Central memory CD4-positive, alpha-beta T cell (primary cell): ENCODE results near the gene RBM17.
"Not testable (repeated sequence)": the region's sequence is repeated elsewhere in the genome, so short reads cannot be mapped to it uniquely, and the experiment has no call there.

Source experiments
- DNase-seq: peaks from one replicate; pipeline ENCODE4 v3.0.0; 2022

Gene RBM17

DNA sequence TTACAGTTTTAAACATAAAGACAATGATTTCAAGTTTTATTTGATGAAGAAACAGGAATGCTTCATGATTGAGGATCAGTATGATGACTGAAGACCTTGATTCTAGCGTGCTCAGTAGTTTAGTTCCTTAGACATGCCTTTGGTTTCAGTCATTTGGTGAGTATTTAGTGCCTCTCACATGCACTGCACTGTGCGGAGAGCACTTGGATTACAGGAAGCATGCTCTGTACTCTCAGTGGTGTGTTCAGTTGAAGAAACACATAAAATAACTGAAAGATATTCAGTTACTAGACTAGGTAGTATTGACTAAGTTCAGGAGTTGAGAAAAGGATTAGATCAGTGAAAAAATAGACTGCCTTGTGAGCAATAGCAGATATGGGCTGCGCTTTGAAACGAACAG is 25.5 kb downstream of the RBM17 start:
- DNase-seq = no peak

DNA sequence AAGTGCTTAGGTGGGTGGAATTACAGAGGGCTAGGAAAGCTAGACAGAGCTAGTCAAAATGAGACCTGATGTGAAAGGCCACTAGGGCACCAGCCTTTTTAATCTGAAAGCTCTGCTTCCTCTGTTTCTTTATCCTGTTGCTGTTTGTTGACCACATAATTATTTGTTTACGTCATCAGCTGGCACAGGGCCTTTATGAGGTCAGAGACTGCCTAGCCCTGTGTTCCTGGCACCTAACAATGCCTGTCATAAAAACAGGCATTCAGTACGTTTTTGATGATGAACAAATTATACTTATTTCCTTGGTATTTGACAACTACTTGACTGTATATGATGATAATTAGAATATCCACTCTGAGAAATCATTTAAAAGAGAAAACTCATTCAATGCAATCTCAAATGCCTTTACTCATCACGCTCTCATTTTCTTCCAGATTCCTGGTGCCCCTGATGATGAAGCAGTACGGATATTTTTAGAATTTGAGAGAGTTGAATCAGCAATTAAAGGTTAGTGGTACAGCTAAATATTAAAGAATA is 26.0 kb downstream of the RBM17 start:
- DNase-seq = no peak

DNA sequence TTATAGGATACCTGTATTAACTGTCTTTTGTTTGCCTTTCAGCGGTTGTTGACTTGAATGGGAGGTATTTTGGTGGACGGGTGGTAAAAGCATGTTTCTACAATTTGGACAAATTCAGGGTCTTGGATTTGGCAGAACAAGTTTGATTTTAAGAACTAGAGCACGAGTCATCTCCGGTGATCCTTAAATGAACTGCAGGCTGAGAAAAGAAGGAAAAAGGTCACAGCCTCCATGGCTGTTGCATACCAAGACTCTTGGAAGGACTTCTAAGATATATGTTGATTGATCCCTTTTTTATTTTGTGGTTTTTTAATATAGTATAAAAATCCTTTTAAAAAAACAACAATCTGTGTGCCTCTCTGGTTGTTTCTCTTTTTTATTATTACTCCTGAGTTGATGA is 26.6 kb downstream of the RBM17 start:
- no peak for DNase-seq

DNA sequence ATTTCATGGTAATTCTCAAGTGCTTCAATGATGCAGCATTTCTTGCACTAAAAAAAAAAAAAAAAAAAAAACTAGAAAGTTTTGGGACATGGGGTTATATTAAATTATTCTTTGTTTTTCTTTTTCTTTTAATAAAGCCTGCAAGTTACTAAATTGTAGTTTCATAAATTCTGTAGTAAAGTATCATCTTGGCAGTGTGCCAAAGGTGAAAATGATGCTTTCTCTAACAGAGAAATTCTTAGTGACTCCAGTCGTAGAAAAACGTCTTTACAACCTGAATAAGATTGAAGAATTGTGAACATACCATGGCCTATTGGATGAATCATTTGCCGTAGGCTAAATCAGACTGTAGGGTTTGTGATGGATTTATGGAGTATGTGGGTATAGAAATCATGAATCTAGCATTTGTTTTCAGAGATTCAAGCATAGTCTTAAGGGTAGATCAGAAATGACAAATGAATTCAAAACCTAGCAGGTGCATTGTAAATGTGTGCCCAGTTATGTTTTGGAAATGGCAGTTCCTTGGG is 27.1 kb downstream of the RBM17 start:
- DNase-seq = no peak

DNA sequence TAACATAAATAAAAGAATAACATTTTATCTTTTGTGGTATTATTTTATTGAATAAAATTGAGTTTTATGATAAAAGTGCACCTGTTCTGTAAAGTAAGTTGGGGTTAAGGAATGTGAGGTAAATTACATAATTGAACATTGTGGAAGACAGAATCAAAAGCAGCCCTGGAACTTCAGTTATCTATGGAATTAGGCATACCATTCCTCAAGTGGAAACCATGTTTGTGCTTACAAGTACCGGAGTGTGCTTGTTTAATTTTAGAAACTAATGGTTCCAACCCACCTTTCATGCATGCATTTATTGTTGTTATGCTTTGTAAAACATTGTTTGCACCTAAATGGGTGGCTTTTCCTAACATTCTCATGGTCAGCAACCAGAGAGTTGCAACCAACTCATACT is 28.0 kb downstream of the RBM17 start:
- no peak for DNase-seq

DNA sequence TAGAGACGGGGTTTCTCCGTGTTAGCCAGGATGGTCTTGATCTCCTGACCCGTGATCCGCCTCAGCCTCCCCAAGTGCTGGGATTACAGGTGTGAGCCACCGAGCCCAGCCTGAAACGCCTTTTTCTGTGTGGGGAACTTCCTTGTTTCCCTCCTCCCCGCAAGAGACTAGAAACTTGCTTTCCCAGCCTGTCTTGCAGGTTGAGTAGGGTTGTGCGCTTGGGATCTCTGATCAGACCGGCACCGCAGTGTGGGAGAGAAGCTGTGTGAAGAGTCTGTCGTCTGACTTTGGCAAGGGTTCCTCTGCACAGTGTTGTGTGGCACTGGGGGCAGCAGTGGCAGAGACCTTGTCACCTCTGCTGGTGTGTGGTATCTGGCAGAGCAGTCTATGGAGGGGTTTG is 28.9 kb downstream of the RBM17 start:
- no peak for DNase-seq

DNA sequence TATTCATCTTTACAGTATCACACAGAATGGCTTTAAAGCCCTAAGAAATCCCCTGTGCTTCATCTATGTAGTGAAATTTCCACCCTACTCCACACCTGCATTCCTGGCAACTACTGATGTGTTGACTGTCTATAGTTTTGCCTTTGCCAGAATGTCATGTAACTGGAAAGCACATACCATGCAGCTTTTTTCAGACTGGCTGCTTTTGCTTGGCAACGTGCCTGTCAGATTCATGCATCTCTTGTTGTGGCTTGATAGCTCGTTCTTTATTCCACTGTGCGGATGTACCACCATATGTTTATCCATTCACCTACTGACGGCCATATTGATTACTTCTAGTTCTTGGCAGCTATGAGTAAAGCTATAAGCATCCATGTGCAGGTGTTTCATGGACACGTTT is 30.6 kb downstream of the RBM17 start:
- DNase-seq = no peak

DNA sequence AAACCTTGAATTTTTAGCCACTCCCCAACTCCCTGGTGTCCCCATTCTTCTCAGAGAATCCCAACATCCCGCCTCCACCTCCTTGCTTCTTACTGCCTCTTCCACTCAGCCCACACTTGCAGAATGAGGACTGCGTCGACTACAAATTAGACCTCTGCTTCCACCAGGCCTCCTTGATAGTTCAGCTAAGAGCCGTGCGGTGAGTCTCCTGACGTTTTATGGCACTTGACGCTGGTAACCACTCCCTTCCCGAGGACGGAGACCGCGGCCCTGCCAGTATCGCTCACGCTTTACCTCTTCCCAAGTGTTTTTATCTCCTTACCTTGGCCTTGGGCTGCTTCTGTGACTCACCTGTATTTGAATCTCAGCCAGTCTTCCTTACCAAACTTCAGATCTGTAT is 31.1 kb downstream of the RBM17 start:
- DNase-seq = no peak

DNA sequence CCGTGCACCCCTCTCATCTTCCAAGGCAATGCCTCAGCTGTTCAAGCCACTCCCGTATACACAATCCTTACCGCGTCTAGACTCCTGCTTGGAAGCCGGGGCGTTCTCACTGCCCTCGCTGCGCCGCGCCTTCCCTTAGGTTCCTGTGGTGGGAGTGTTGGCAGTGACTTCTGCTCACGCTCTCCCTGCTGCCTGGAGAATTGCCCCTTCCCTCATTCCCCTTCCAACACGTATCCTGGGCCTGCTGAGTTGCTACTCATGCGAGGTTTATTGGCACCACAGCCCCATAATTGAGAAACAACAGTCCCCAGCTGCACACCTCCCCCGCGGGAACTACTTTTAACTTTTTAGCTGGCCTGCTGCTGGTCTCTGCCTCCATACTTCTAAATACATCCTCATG is 31.9 kb downstream of the RBM17 start:
- DNase-seq = no peak

DNA sequence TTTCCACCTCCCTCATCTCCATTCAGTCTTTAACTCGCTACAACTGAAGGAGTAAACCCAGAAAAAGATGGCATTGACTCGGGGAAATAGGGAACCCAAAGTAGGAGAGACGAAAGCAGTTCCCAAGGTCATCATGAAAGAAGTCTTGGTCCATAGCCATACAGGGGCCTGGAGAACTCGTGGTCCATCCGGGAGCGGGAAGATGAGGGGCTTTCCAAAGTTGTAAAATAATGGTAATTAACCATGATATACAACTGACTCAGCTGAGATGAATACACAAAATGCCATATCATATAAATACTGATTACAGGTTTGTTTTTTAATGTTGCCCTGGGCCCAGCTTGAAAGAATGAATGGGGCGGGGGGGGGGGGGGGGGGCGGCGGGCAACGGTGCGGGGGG is 32.3 kb downstream of the RBM17 start:
- DNase-seq = no peak

DNA sequence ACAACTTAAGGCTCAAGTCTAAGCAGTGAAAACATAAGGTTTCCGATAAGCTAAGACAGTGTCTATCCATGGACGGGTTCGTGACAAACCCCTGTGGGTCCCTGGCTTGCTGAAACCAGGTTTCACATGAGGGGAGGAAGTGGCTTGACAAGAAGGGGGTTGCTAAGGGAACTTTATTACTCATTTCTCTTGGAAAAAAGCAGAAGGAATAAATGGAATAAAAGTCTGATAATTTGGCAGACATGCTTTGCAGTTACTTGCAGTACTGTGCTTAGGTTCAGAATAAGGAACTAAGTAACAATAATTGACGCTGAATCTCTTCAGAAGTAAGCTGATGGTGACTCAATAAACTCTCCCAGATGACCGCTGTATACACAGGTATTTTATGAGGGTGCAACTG is 34.7 kb downstream of the RBM17 start:
- no peak for DNase-seq

DNA sequence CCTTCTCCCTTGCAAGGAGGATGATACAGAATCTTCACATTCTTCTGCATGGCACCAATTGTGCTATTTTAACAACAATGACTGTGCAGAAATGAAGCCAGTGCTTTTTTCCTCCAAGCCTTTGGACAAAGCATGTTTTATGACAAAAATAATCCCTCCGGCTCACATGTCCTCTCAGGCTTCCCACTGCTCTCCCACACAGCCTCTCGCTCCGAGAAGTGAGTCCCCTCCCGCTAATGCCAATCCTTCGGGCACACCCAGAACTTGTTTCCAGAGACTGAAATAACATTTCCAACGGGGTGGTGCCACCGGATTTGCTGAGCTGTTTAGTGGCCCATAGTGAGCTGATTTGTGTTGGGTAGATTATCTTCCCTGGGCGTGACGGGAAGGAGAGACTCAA is 35.8 kb downstream of the RBM17 start:
- no peak for DNase-seq

DNA sequence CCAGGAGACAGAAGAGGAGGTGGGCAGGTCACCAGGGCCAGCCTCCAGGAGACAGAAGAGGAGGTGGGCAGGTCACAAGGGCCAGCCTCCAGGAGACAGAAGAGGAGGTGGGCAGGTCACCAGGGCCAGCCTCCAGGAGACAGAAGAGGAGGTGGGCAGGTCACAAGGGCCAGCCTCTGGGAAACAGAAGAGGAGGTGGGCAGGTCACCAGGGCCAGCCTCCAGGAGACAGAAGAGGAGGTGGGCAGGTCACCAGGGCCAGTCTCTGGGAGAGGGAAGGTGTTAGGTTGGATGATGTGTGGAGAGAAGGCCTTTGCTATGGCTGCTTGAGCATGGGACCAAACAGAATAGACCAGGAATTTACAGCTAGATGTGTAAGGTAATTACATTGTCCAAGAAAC is 38.6 kb downstream of the RBM17 start:
- DNase-seq = not testable (repeated sequence)

DNA sequence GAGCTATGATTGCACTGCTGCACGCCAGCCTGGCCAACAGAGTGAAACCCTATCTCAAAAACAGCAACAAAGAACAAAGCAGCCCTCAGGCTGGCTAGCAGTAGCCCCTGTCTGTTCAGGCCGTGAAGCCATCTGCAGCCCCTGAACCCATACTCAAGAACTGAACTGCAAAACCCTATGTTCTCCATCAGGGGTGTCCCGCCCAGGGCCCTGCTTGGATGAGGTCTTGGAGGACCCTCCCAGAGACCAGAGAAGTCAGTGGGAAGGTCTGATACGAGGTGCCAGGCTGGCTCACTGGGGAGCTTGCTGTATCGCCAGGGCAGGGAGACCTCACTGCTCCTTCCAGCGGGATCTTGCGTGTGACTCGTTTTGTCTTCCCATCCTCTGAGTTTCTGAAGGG is 39.3 kb downstream of the RBM17 start:
- DNase-seq = no peak

DNA sequence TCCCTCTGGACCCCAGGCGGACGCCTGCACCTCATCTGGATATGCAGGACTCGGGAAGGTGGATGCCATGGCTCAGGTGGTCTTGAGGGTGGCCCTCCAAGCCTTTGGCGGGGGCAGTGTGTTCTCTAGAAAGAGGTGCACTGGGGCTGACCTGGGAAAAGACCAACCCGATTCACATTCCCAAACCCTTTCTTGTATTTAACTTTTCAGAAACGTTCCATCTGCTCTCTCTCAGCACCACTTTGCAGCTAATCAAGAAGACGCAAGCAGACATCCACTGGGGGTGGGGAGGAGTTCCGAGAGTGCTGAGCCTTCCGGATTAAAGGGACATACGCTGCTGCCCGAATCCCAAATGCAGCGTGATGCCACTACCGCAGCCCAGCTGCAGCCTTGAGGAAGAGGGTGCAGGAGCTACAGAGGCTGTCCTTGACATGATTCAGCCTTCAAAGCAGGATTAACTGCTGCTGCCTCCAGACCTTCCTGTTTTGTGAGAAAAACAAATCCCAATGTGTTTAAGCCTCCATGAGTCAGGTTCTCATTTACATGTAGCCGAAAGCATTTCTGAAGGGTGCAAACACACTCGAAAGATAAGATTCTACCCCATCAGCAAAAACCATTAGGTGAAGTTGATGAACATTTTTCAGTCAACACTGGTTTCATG is 39.9 kb downstream of the RBM17 start:
- DNase-seq = no peak

DNA sequence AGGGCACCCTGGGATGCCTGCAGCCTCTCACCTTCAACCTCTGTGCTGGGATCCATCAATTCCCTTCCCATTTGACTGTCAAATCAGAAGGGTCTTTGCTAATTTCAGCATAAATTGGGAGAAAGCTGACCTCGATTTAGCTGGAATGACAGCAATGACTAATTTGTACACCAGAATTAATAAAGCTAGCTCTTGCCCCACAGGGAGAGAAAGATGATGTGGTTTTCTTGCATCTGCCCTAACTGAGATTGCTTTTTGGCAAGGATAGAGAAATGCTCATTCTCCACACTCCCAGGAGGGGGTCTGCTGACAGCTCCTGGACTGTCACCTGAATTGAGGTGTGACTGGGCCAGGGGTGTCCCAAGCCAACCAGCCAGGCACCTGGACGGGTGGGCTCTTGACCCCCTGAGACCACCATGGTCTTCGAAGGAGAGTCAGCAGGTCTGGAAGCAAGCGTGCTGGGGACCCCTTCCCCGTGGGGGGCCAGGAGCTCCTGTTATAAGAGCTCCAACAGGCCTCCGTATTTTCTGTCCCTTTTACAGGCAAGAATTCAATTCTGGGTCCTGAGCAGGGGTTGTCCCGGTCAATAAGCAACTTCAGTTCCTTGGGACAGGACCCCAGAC is 42.1 kb downstream of the RBM17 start:
- DNase-seq = no peak

DNA sequence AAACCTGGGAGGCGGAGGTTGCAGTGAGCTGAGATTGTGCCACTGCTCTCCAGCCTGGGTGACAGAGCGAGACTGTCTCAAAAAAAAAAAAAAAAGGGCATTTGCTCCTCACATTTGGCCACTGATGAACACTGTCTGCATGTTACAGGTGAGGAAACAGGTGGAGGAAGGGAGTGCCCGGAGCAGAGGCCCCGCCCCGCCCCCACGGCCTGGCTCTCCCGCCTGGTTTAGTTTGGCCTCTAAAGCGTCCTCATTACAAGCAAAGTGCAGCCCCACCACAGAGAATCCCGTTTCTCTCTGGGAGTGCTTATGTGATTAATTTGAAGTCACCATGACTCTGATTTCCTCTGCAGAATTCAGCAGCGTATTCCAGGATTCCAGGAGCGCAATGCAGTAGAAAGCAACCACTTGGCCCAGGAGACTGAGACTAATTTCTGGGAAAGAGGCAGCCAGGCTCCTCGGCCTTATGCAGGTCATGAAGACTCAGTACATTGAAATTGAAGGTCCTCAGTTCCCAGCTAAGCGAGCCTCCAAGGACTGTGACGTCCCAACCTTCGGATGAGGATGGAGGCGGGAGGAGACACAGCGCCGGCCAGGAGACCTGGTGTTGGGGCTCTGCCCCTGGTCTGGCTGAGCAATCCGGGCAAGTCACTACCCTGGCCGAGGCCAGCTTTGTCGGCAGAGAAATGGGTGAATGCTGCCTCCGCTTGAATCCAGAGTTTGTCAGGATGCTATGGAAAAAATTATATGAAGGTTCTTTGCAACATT is 44.7 kb downstream of the RBM17 start:
- no peak for DNase-seq

DNA sequence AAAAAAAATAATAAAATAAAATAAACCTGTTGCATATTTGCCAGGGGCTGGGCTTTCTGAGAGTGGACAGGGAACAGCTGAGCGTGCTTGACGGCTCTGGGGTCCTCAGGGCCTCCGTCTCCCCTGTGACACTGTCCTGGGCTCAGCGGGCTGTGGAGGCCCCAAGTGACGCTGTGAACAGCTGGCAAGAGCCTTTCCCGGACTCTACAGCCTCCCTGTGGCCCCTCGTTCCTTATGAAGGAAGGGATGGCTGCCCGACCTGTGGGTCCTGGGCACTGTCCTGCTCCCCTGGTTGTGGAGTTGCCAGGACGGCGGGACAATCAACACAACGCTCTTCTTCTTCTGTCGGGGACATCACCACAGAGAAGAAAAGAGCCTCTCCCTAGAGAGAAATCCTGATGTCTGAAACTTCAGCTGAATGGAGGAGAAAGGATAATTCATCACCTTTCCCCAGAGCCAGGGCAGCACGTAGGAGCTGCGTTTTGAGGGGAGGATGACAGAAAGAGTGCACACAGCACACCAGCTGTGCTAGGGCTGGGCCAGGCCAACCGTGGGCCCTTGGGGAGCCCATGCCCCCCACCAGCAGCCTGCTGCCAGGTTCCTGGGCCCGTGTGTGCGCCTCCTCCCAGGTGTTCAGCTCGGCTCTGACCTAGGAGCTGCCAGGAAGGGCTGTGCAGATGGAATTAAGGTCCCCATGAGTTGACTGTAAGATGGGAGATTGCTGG is 45.4 kb downstream of the RBM17 start:
- DNase-seq = no peak

DNA sequence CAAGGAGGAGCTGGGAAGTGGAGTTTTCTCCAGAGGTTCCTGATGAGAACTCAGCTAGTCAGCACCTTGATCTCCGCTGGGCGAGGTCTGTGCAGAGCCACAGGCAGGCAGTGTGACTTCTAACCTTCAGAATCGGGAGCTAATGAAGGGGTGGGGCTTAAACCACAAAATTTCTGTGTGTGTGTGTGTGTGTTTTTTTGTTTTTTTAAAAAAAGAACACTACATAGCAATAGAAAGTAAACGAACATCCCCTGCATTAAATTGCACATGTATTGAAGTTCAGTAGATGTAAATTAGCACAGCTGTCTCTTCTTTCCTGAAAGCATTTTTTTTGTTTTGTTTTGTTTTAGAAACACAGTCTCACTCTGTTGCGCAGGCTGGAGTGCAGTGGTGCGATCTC is 46.2 kb downstream of the RBM17 start:
- DNase-seq = peak; percentile 64

DNA sequence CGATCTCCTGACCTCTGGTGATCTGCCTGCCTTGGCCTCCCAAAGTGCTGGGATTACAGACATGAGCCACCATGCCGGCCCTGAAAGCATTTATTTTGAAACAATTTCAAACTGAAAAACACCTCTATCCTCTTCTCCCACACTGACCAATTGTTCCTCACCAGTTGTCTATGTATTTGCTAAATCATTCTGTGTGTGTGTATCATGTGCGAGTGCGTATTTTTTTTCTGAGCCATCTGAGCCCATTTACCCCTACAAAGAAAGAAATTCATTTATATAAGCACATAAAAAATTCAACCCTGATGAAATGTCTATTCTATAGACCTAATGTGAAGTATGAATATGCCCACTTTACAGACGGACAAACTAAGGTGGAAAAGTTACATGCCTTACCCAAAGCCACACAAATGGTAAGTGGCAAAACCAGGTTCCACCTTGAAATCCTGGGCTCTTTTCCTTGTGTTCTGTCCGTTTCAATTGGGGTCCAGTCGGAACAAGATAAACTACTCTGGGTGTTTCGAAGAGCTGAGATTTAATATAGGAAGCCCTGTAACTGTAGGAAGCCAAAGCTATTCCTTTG is 46.8 kb downstream of the RBM17 start:
- DNase-seq = no peak

DNA sequence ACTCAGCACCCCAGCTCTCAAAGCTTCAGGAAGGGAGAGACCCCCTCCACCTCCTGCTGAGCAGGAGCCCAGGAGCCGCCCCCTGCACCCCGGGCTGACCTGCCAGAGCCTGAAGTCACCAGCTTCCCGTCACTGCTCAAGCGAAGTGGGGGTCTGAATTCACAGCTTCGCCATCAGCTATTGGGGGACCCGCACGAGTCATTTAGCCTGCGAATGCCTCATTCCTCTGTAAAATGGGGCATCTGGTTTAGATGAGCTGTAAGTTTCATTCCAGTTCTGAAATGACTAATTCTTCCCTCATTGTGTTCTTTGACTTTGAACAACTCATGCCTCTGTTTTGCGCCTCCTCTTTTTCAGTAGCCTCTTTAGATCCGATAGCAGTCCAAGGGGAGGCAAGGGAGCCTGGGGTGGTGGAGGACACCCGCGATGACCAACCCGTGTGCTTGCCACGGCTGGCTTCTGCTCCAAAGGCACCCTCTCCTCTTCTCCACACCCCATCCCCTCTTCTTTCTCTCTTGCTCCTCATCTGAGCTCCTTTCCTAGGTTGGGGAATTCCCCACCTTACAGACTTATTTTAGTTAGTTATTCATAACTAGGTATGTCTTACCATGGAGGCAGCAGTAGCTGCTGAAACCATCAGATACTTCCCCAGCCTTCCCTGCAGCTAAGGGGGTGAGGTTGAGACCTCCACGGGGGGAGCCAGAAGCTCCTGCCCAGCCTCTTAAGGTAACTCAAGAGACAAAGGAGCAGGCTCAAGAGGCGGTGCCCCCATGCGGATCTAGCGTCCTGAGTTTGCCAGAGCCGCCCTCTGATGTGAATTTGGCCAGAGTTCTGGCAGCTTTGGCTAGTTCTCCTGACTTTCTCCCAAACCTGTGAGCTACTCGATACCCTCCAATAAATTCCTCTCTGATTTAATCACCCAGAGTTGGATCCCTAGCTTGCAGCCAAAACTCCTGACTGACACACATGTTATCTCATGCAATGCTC is 47.7 kb downstream of the RBM17 start:
- no peak for DNase-seq
